ENCODE data around the gene CLMN. TPM values are rescaled to one million over a fixed set of nuclear protein-coding genes. Genes with fewer than 3 reads are reported as not detected.

Gene CLMN
- total RNA-seq, 4 donors from 2014 or later, result 3.3 to 14.1 (median 5.1) TPM

- no peak for TF ChIP-seq POLR2A (IDR thresholded peaks at IDR 0.05)
- TF ChIP-seq, protein P1, sequence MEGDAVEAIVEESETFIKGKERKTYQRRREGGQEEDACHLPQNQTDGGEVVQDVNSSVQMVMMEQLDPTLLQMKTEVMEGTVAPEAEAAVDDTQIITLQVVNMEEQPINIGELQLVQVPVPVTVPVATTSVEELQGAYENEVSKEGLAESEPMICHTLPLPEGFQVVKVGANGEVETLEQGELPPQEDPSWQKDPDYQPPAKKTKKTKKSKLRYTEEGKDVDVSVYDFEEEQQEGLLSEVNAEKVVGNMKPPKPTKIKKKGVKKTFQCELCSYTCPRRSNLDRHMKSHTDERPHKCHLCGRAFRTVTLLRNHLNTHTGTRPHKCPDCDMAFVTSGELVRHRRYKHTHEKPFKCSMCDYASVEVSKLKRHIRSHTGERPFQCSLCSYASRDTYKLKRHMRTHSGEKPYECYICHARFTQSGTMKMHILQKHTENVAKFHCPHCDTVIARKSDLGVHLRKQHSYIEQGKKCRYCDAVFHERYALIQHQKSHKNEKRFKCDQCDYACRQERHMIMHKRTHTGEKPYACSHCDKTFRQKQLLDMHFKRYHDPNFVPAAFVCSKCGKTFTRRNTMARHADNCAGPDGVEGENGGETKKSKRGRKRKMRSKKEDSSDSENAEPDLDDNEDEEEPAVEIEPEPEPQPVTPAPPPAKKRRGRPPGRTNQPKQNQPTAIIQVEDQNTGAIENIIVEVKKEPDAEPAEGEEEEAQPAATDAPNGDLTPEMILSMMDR (IDR thresholded peaks at IDR 0.05), result no peak
- 88 to 98% methylated on average over 7 of the region's 7 CpGs for WGBS, 2 donors
- Histone ChIP-seq H3K27ac (no peak overlapping the region), H3K4me3 (no peak overlapping the region), H3K4me1 (no peaks in the 10 kb centered on the region), H3K9me3 (no peaks in the 10 kb centered on the region), H3K27me3 (no peaks in the 10 kb centered on the region), H3K36me3 (no peaks in the 10 kb centered on the region)
- no peak for DNase-seq
- intact Hi-C loops (cut with DNase I), result no loop called here
These were observed 45.4 kb downstream of the CLMN start for GRCh38 chr14:95274279-95274678.

GRCh38 chr14:95273001-95273978, 46.4 kb downstream of the CLMN start:
- H3K4me1 ChIP-seq, result no peaks in the 10 kb centered on the region
- DNase-seq, result no peak
- H3K9me3 ChIP-seq, result no peaks in the 10 kb centered on the region
- H3K27me3 ChIP-seq, result no peaks in the 10 kb centered on the region
- no peak for TF ChIP-seq POLR2A (IDR thresholded peaks at IDR 0.05)
- H3K4me3 ChIP-seq, result no peak overlapping the region
- intact Hi-C loops (cut with DNase I), result no loop called here
- H3K27ac ChIP-seq, result no peak overlapping the region
- 86 to 91% methylated on average over 12 to 15 of the region's 17 CpGs for WGBS, 2 donors
- no peaks in the 10 kb centered on the region for H3K36me3 ChIP-seq

DNA sequence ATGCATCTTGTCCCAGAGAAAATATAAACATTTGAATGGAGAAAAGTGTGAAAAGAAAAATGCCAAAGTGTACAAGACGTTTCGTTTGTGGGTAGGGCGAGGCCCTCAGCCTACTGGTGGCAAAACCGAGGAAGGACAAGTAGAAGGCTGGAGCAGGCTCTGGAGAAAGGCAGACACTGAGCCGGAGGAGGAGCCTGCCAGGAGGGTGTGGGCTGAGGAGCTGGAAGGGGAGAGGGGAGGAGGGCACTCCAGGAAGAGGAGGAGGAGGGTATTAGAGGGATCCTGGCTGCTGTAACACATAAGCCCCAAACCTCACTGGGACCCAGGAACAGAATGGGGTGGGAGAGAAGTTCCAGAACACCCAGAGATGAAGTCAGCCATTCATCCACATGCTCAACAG, 47.7 kb downstream of the CLMN start:
- Histone ChIP-seq H3K27me3 (no peaks in the 10 kb centered on the region), H3K36me3 (no peaks in the 10 kb centered on the region), H3K27ac (no peak overlapping the region), H3K4me3 (no peak overlapping the region), H3K4me1 (no peaks in the 10 kb centered on the region), H3K9me3 (no peaks in the 10 kb centered on the region)
- intact Hi-C loops (cut with DNase I), result no loop called here
- WGBS, 2 donors, result 68 to 72% methylated on average over 5 of the region's 5 CpGs
- TF ChIP-seq POLR2A (IDR thresholded peaks at IDR 0.05), result no peak
- TF ChIP-seq, protein P1 (IDR thresholded peaks at IDR 0.05), result no peak
- DNase-seq, result no peak

GRCh38 chr14:95270203-95270602, 49.5 kb downstream of the CLMN start:
- TF ChIP-seq POLR2A (IDR thresholded peaks at IDR 0.05), result no peak
- Histone ChIP-seq H3K4me1 (peaks cover 0 to 10% (median 7%) of the 10 kb centered on the region in 3 donors), H3K4me3 (no peak overlapping the region), H3K9me3 (no peaks in the 10 kb centered on the region), H3K27me3 (no peaks in the 10 kb centered on the region), H3K27ac (no peak overlapping the region), H3K36me3 (no peaks in the 10 kb centered on the region)
- 75 to 80% methylated on average over 2 of the region's 2 CpGs for WGBS, 2 donors
- DNase-seq, result no peak
- intact Hi-C loops (cut with DNase I), result no loop called here

- Histone ChIP-seq H3K36me3 (no peaks in the 10 kb centered on the region), H3K9me3 (no peaks in the 10 kb centered on the region), H3K27ac (no peak overlapping the region), H3K4me3 (no peak overlapping the region), H3K4me1 (peaks cover 3 to 18% (median 13%) of the 10 kb centered on the region in 3 donors), H3K27me3 (no peaks in the 10 kb centered on the region)
- 90 to 93% methylated on average over 1 to 2 of the region's 2 CpGs for WGBS, 2 donors
- intact Hi-C loops (cut with DNase I), result no loop called here
- DNase-seq, result no peak
- no peak for TF ChIP-seq POLR2A (IDR thresholded peaks at IDR 0.05)
- TF ChIP-seq, protein P1 (IDR thresholded peaks at IDR 0.05), result no peak
These were observed 50.2 kb downstream of the CLMN start for GRCh38 chr14:95269493-95269892.

DNA sequence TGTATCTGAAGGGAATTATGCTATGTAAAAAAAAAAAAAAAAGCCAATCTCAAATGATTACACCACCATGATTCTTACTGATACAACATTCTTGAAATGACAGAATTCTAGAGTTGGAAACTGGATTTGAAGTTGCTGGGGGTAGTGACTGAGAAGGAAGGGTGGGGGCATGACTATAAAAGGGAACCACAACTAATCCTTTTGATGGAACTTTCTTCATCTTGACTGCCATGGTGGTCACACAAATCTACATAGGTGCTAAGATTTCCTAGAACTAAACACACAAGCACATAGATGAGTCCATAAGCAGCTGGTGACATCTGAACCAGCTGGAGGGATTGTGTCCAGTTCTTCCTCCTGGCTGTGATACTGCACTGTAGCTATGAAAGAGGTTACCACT, 51.4 kb downstream of the CLMN start:
- intact Hi-C loops (cut with DNase I), result no loop called here
- no peak for TF ChIP-seq POLR2A (IDR thresholded peaks at IDR 0.05)
- TF ChIP-seq, protein P1 (IDR thresholded peaks at IDR 0.05), result no peak
- H3K4me1 ChIP-seq, result peaks cover 3 to 29% (median 13%) of the 10 kb centered on the region in 3 donors
- DNase-seq, result no peak
- H3K27me3 ChIP-seq, result no peaks in the 10 kb centered on the region
- H3K4me3 ChIP-seq, result no peak overlapping the region
- H3K27ac ChIP-seq, result no peak overlapping the region
- H3K9me3 ChIP-seq, result no peaks in the 10 kb centered on the region
- H3K36me3 ChIP-seq, result no peaks in the 10 kb centered on the region
